Stimulated activated CD8-positive, alpha-beta memory T cell treated with anti-CD3 and anti-CD28 coated beads, Interleukin-2, amount 100 ng/mL, for 48 hours (primary cell): Measurements from ENCODE around the gene TERT.

Source experiments
- DNase-seq, 2 donors: peaks; one replicate each; pipeline ENCODE4 v3.0.0-alpha.2; 2020; ENCODE audit warnings: low read depth in 2 of 2

Gene TERT

DNA sequence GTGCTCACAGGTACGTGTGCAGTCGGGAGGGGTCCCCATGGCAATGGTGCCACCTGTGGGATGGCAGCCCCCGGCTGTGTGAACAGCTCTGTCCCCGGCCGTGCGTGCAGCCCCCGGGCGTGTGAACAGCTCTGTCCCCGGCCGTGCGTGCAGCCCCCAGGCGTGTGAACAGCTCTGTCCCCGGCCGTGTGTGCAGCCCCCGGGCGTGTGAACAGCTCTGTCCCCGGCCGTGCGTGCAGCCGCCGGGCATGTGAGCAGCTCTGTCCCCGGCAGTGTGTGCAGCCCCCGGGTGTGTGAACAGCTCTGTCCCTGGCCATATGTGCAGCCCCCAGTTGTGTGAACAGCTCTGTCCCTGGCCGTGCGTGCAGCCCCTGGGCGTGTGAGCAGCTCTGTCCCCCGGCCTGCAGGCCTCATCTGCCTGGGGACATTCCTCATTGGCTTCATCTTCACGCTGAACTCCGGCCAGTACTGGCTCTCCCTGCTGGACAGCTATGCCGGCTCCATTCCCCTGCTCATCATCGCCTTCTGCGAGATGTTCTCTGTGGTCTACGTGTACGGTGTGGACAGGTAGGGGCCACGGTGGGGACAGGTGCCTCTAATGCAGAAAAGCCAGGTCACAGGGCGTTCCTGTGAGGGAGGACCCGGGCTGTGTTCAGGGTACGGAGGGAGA, 75.6 kb downstream of the TERT start:
- DNase-seq, result no peak

DNA sequence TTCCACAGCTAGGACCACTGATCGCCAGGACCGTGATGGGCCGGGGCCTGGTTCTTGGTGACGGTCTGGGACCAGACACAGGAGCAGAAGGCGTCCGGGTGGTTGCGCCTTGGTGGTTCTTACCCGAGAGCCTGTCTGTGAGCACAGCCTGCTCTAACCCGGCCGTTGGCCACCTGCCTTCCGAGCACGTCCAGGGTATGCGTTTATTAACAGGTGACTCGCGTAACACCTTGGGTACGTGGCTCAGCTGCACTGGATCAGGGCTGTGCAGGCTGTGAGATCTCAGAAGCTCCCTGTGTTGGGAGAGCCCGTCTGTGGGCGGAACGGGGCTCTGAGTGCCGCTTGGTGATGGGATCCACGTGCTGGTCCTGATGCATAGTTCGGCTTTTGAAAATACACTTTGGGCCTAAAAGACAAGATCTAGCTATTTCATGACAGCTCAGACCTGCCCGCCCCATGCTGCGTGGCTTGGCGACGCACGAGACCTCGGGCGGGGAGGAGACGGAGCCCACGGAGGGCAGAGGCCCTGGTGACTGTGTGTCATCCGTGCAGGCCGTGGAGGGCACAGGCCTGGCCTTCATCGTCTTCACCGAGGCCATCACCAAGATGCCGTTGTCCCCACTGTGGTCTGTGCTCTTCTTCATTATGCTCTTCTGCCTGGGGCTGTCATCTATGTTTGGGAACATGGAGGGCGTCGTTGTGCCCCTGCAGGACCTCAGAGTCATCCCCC, 76.4 kb downstream of the TERT start:
- no peak for DNase-seq

DNA sequence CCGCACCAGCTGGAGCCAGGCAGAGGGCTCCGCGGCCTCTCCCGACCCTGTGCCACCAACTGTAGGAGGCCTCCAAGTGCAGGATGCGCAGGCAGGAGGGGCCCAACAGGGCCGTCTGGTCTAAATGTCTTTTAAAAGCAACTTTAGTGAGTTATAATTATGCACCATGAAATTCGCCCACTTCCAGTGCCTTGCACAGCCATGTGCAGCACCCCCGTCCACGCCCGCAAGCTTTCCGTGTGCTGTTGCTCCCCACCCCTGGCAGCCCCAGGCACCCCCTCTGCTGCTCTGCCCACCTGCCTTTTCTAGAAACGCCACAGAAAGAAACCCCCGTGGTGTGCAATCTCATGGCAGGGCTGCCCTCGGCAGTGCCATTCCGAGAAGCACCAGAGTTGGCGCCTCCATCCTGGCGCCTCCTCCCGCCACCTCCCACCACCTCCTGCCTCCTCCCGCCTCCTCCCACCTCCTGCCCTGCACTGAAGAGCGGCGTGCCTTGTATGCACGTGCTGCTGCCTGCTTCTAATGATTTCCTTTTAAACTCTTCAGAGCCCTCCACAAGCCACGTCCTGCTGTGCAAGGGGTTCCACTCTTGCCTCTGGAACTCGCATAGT, 77.2 kb downstream of the TERT start:
- DNase-seq, result no peak

DNA sequence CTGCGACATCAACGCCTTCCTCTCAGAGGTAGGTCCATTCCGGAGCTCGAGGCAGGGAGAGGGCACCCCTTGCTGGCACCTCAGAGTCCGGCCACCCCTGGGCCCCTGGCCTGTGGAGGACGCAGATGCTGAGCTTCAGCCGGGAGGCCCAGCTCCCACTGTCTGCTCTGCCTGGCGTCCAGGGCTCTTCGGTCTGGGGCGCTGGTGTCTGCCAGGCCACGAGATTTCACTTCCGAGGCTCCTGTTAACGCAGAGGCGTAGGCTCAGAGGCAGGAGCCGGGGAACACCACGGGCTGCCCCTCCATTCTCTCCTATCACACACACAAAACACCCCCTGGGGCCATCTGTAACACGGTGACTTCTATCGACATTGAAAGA, 78.0 kb downstream of the TERT start:
- DNase-seq, result no peak

DNA sequence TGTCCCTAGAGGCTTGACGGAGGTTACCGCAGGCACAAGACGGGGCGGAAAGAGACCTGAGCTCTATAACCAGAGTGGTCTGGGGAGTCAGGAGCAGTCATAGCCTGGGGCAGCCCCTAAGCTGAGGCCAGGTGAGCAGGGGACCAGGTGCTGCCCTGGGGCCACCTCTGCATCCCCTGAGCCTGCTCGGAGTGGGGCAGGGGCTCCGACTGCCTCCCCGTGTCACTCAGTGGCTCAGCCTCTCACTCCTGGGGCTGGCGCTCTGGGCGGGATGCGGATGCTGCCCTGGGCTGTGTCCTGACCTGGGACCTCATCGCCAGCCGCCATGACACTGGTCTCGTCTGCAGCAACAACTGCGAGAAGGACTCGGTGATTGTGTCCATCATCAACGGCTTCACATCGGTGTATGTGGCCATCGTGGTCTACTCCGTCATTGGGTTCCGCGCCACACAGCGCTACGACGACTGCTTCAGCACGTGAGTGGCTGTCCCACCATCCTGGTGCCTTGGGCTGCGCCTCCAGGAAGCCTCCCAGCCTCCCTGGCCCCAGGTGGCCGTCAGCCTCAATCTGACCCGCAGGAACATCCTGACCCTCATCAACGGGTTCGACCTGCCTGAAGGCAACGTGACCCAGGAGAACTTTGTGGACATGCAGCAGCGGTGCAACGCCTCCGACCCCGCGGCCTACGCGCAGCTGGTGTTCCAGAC, 78.5 kb downstream of the TERT start:
- DNase-seq, result no peak

DNA sequence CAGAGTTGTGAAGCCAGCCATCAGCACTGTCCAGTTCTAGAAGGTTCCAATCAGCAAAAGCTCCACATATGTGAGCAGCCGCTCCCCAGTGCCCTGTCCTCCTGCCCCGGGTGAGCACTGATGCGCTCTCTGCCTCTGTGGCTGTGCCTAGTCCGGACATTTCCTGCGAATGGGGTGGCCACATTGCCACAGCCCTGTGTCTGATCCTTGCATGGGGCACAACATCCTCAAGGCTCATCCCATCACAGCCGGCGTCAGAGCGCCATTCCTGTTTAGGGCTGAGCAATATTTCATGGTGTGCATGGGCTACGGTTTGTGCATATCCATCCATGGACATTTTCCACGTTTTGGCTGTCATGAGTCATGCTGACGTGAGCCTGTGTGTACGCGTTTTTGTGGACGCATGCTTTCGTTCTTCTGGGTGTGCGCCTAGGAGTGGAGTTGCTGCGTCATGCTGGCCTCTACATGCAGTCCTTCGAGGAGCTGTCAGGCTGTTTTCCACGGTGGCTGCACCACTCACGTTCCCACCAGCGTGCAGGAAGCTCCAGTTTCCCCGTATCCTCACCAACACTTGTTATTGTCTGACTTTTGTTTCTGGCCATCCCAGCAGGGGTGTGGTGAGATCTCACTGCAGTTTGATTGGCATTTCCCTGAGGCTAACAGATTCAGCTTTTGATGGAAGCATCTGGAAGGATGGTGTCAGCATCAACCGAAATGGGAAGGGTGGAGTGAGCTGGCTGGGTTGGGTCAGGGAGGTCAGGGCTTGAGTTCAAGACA, 79.4 kb downstream of the TERT start:
- DNase-seq, result no peak

DNA sequence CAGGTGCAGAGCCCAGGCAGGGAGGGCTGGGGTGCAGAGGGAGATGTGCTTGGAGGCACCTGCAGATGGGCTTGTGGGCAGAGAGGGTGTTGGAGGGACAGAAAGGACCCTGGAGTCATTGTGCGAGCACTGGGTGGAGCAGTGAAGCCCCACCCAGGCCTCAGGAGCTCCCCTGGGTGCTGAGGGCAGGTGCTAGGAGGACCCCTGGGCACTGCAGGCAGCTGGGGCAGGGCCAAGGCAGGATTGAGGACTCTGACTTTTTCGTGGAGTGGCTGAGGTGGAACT, 80.0 kb downstream of the TERT start:
- no peak for DNase-seq

DNA sequence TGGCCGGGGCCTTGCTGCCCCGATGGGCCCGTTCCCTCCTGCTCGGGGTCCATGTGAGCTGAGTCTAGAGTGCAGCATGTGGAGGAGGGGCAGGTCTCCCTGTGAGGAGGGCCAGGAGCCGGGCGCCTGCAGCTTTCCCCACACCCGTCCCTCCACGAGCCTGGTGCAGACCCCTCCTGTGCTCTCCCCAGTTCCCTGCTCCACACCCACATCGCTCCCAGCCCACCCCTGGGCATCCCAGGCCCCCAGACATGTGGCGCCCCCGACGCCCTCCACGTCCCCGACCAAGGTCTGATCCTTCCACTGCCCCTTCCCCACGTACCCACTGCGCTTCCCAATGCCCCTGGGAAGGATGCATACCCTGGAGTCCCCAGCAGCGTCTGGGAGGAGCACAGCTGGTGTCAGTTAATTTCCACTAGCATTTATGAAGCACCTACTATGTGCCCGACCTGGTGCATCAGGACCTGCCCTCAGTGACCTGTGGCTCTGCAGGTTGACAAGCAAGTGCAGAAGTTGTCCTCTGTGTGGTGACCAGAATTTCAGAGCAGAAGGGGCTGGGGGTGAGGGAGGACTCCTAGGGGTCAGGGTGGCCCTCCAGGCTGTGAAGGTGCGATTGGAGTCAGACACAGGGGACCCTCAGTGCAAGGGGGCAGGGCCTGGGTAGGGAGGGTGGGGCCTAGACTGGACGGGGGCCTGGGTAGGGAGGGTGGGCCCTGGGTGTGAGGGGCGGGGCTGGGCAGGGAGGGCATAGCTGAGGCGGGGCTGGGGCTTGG, 80.5 kb downstream of the TERT start:
- DNase-seq, result no peak

DNA sequence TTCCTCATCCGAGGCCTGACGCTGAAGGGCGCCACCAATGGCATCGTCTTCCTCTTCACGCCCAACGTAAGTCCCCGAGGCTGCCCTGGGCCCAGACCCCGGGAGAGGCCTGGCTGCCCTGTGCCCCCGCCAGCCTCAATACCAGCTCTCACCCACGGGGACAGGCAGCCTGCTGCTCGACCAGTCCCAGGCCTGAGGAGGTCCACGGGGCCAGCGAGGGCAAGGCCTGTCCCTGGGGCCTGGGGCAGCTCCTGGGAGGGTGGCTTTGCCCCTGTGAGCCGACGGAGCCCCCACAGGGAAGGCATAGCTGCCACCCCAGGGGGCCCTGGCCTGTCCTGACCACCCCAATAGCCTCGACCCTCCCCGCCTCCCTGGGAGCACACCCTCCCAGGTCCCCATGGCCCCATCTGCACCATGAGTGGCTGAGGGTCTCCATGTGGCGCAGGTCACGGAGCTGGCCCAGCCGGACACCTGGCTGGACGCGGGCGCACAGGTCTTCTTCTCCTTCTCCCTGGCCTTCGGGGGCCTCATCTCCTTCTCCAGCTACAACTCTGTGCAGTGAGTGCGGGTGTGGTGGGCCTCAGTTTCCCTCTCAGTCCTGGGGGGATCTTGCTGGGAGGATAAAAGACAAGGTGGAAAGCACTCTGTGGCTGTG, 81.2 kb downstream of the TERT start:
- DNase-seq, result no peak

DNA sequence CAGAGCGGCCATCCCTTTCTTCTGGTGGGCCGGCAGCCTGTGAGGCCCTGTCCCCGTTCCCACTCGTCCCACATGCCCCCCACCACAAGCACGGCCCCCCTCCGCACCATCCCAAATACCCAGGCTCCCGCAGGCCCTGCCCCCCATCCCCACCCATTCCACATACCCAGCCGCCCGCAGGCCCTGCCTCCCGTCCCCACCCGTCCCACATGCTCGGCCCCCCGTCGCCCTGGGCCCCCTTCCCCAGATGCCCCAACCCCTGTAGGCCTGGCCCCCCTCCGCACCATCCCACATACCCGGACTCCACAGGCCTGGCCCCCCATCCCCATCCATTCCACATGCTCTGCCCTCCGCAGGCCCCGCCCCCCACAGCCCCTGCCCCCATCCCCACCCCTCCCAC, 82.0 kb downstream of the TERT start:
- no peak for DNase-seq

DNA sequence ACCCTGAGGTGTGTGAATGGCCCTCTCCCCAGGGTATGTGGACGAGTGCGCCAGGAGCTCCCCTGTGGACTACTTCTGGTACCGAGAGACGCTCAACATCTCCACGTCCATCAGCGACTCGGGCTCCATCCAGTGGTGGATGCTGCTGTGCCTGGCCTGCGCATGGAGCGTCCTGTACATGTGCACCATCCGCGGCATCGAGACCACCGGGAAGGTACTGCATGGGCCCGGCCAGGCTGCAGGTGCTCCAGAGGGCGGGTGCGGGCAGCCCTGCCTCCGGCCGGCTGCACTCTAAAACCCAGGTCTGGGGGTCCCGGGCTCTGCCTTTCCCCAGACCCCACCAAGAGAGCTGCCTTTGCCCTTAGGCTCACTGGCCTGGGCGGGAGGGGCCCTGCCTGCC, 82.6 kb downstream of the TERT start:
- no peak for DNase-seq

DNA sequence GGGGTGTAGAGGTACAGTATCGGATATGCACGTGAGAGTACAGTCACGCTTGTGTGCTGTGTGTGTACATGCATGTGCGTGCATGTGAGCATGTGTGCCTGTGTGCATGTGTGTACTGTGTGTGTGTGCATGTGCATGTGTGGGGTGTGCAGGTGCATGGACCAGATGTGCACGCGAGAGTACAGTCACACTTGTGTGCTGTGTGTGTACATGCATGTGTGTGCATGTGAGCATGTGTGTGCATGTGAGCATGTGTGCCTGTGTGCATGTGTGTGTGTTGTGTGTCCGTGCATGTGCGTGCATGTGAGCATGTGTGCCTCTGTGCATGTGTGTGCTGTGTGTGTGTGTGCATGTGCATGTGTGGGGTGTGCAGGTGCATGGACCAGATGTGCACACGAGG, 83.2 kb downstream of the TERT start:
- DNase-seq, result no peak

DNA sequence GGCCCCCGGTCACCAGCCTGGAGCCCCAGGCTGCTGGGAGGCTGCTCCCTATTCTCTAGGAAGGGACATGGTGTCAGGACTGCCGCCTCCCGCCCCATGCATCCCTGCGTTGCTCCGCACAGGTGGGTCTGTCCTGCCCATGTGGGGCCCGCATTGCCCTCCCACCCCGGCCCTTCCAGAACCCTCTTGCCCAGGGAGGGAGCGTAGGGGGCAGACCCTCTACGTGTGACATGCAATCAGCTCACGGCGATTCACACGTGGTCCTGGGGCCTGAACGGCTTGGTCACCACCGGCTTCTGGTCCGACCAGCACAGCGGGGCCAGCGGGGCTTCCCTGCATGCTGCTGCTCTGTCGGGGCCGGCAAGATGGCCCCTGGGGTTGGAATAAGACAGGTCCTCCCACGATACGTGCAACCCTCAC, 84.0 kb downstream of the TERT start:
- DNase-seq, result no peak

DNA sequence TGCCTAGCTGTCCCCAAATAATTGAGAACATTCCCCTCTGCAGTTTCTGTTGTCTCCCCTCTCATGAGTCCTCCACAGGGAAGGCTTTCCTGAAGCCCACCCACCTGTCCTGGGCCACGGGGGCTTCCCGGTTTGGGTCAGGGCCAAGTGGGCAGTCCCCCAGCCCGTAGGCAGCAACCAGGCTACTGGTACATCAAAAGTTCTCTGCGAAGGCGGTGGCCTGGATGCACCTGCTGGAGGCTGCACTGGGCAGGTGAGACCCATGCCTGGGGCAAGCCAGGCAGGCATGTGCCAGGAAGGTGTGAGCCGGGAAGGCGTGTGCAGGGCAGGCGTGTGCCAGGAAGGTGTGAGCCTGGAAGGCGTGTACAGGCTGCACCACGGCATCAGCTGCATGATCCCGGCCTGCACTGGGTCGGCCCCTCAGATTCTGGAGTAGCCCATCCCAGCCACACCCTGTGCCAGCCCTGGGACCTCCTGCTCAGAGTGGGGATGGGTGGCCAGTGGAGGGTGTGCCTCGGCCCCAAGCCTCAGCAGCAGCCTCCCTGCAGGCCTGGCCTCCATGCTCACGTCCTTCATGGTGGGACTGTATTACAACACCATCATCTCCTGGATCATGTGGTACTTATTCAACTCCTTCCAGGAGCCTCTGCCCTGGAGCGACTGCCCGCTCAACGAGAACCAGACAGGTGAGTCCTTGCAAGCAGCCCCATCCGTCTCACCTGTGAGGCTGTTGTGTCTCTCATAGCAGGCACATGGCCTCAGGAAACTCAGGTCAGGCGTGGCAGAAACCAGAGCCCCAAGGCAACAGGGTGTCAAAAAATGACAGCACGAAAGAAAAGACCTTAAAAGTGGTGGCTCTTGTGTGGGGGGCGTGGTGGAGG, 84.7 kb downstream of the TERT start:
- no peak for DNase-seq

DNA sequence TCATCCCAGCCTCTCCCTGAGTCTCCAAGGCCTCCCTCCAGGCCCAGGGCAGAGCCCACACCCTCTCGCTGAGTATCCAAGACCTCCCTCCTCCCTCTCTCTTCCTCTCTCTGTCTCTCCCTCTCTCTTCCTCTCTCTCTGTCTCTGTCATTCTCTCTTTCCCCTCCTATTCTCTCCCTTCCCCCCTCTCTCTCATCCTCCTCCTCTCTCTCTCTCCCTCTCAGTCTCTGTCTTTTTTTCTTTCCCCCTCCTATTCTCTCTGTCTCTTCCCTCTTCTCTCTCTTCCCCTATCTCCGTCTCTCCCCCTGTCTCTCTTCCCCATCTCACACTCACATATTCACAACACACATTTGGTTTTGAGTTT, 85.4 kb downstream of the TERT start:
- DNase-seq, result no peak

DNA sequence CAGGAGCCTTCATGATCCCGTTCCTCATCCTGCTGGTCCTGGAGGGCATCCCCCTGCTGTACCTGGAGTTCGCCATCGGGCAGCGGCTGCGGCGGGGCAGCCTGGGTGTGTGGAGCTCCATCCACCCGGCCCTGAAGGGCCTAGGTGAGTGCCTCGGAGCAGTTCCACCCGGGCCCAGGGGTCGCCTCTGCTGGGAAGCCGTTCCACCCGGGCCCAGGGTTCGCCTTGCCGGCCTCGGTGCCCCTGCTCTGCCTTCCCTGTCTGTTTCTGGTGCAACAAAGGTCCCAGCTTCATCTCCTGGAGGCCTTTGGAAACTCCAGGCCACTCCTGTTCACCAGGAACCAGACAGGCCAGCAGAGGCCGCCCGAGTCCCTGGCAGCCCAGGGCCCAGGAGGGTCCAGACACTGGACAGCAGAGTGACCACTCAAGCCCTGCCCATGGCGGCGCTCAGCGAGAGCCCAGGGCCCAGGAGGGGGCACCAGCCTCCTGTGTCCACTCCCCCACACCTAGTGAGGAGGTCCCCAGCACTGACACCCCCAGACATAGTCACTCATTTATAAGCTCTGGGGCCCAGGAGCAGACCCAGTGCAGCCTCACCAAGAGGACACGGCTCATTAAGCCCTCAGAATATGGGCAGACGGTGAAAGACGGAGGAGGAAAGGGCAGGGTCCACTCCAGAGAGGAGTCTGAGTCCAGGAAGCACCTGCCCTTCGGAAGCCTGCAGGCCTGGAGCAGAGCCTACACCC, 86.0 kb downstream of the TERT start:
- no peak for DNase-seq

DNA sequence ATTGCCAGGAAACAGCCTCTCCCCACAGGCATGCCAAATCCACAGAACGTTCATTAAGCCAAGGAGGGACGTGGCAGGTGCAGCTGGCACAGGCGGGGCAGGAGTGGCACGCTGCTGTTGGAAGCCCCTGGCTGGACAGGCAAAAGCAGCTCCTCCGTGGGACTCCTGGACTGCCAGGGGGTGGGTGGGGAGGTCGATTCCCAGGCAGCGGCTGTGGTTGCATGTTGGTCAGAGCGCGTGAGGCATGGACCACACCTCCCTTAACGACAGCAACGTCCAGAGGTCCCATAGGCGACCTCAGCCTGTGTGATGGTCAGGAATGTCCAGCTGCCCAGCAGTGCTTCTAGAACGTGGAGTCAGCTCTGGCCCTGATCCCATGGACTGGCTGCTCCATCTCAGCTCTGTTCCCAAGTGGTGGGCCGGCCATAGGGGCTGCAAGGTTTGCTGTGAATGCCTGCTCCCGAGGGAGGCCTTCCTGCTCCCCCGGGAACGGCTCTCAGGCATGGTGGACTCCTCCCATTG, 86.6 kb downstream of the TERT start:
- DNase-seq, result no peak

DNA sequence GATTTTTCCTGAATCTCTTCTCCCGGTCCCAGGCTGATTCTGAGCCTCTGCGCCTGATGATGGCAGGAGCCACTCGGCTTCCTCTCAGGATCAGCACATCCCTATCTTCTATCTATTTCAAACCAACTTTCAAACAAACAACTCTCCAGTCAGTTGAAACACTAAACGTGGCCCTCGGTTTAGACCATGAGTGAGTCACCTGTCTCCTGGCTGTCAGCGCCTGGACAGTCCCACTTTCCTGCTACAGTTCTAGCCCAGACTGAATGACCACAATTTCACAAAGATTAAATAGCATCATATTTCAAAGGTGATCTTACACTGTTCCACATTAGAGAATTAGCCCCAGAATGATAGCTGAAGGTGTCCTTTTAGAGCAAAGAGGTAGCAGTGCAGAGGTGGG, 87.3 kb downstream of the TERT start:
- no peak for DNase-seq
